LNCAP (cell line): Measurements from ENCODE around the gene RELT.

Experiments
- CTCF ChIP-seq: fragments of 450-650 bp; IDR thresholded peaks from 2 replicates; pipeline ENCODE4 v1.5.1; 2017; ENCODE audit warnings: mild to moderate bottlenecking

RELT gene, protein sequence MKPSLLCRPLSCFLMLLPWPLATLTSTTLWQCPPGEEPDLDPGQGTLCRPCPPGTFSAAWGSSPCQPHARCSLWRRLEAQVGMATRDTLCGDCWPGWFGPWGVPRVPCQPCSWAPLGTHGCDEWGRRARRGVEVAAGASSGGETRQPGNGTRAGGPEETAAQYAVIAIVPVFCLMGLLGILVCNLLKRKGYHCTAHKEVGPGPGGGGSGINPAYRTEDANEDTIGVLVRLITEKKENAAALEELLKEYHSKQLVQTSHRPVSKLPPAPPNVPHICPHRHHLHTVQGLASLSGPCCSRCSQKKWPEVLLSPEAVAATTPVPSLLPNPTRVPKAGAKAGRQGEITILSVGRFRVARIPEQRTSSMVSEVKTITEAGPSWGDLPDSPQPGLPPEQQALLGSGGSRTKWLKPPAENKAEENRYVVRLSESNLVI

DNA sequence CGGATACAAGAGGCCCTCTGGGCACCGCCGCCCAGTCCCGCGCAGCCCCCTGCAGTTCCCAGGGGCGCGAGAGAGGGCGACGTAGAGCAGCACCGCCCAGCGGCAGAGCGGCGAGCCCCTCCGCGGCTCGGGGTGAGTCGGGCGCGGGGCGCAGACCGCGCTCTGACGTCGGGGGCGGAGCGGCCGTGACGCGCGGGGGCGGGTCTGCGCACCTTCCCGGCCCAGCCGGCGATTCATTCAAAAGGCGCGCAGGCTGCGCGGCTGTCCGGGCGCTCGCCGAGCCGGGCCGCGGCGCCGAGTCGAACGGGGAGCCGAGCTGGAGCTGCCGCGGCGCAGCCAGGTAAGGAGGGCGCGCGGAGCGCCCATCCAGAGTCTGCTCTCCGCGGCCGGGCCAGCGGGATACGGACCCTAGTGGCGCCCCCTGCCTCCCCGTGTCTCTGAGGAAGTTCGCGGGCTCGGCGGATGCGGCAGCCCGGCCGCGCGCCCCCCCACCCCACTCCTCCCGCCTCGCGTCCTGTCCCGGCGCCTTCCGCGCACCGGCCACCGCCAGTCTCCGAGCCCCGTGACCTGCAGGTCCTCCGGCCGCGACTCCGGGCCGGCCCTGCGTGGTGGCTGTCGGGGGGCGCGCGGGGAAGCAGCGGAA lies at the start of gene RELT:
RELT (plus strand) TSS at position 240 of the 643 bp plus-strand sequence. CDS start 12,738 bp downstream, outside the sequence.
- peak; percentile 94 for TF ChIP-seq CTCF

GRCh38 chr11:73326929-73327811 lies 49.0 kb upstream of the RELT start:
- TF ChIP-seq CTCF = no peak

DNA sequence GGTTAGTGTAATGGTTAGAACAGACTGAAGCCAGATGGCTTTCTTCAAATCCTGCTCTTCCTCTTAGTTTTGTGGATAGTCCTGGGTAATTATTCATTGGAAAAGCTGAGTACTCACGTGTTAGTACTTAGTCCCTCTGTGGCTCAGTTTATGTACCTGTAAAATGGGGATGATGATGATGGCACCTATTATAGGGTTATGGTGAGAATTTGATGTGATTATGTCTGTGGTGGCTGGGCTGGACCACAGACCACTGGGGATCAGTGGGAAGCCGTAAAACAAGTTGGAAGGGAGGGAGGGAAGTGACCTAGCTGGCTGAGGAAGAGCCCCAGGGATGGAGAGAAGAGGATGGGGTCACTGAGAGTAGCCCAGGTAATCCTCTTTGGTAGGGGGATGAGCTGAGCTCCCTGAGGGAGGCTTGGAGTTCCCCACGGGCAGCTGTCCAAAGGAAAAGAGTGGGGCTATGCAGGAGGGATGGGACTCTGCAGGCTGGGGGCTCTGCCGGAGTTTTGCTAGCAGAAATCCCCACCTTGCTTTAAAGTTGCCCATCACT lies 48.3 kb upstream of the RELT start:
- TF ChIP-seq CTCF = no peak

DNA sequence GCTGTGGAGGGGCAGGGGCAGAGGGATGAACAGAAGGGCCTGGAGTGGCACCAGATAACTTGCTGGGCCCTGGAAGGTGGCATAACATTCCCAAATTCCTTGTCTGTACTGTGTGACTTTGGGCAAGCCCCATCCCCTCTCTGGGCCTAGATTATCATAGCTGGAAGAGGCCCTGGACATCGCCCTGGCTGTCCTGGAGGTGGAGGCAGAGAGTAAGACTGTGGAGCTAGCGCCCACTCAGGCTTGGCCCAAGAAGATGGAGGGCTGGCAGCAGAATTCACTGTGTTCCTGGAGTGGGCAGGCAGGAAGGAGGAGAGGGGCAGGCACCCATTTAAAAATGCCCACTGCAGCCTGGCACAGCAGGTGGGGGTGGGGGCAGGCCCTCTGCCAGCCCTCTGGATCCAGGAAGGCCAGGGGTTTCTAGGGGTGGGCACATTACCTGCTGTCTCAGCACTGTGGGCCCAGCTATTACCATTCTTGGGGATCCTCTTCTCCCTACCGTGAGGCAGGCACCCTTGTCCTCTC lies 45.6 kb upstream of the RELT start:
- TF ChIP-seq CTCF = peak; percentile 19; the same call in 1 of the 2 replicates

GRCh38 chr11:73331138-73331916 lies 44.9 kb upstream of the RELT start:
- no peak for TF ChIP-seq CTCF

- no peak for TF ChIP-seq CTCF
Observed at GRCh38 chr11:73333173-73333572, 43.0 kb upstream of the RELT start.
